Measurements from ENCODE around the gene SLC48A1. TPM values are rescaled to one million over a fixed set of nuclear protein-coding genes. Genes with fewer than 3 reads are reported as not detected.

The SLC48A1 gene
- total and polyA plus RNA-seq, 10 of the 15 experiments (the other 5 are each of a cell fraction or from before 2014, with no cell fraction given), result 1.1 to 4.9 (median 1.9) TPM

GRCh38 chr12:47822863-47823262, 49.8 kb downstream of the SLC48A1 start (continued):
- TF ChIP-seq CTCF (IDR thresholded peaks at IDR 0.05 in 2 of 3, conservative IDR thresholded peaks at IDR 0.05 in 1 of 3; ENCODE audit: control insufficient read depth in 2 of 3, extremely low read depth in 1 of 3, insufficient read depth in 1 of 3, low read depth in 3 of 3, low read length in 3 of 3), result no peak

- BruUV-seq (replicated peaks), result no TSS peak
- TF ChIP-seq CBX5 (IDR thresholded peaks at IDR 0.05; ENCODE audit: low read depth) (no peak), POLR2A (IDR thresholded peaks at IDR 0.05; ENCODE audit: low read depth, low read length) (no peak), ATF3 (IDR thresholded peaks at IDR 0.05; ENCODE audit: borderline replicate concordance, extremely low read depth, low read depth, low read length) (no peak), BCL3 (IDR thresholded peaks at IDR 0.05; ENCODE audit: borderline replicate concordance, insufficient read depth, low read depth, low read length, poor library complexity, severe bottlenecking) (no peak), ETV6 (conservative IDR thresholded peaks at IDR 0.05 in 1 of 2, IDR thresholded peaks at IDR 0.05 in 1 of 2; ENCODE audit: borderline replicate concordance in 1 of 2, low read depth in 1 of 2) (no peak), TBL1XR1 (IDR thresholded peaks at IDR 0.05; ENCODE audit: low read depth, low read length) (no peak), FOS (IDR thresholded peaks at IDR 0.05; ENCODE audit: borderline replicate concordance, extremely low read depth, insufficient read length) (no peak), MAX (IDR thresholded peaks at IDR 0.05; ENCODE audit: low read depth, low read length) (no peak), HCFC1 (IDR thresholded peaks at IDR 0.05; ENCODE audit: low read length) (no peak), NKRF (conservative IDR thresholded peaks at IDR 0.05) (no peak), HSF1 (IDR thresholded peaks at IDR 0.05; ENCODE audit: low read depth, low read length) (no peak), GABPA (IDR thresholded peaks at IDR 0.05; ENCODE audit: low read depth) (no peak), IKZF2 (IDR thresholded peaks at IDR 0.05) (no peak)
These were observed 50.5 kb downstream of the SLC48A1 start for GRCh38 chr12:47823422-47824086.

More at GRCh38 chr12:47823422-47824086, 50.5 kb downstream of the SLC48A1 start:
- Histone ChIP-seq H4K20me1 (ENCODE audit: control insufficient read depth, insufficient read depth) (no peaks in the 10 kb centered on the region), H3K79me2 (ENCODE audit: control insufficient read depth, insufficient read depth, low read length) (peaks cover 3% of the 10 kb centered on the region), H3K9ac (ENCODE audit: control insufficient read depth, insufficient read depth, low read length) (no peak overlapping the region), H2AFZ (ENCODE audit: control insufficient read depth, low read depth, low read length) (no peak overlapping the region), H3K4me1 (ENCODE audit: control insufficient read depth, insufficient read depth, low read length) (peaks cover 25% of the 10 kb centered on the region), H3K27me3 (replicated peaks in 1 of 2; ENCODE audit: control insufficient read depth in 2 of 2, insufficient read depth in 2 of 2, low read length in 1 of 2) (peaks cover 0 to 4% of the 10 kb centered on the region in 2 experiments; a peak in 3 of 4 replicates), H3K27ac (ENCODE audit: control insufficient read depth, insufficient read depth) (no peak overlapping the region), H3K9me3 (replicated peaks; ENCODE audit: control insufficient read depth, insufficient read depth, low read length) (no peaks in the 10 kb centered on the region), H3K4me2 (ENCODE audit: control insufficient read depth, insufficient read depth) (no peak overlapping the region), H3K4me3 (no peak overlapping the region), H3K36me3 (ENCODE audit: control insufficient read depth in 2 of 2, insufficient read depth in 2 of 2, low read length in 1 of 2) (no peaks in the 10 kb centered on the region)
- SMC1A ChIA-PET (ENCODE audit: uncharacterized antibody, unreplicated experiment), result interaction anchor here (1.0 to 1.9 kb wide), 3 partner anchors 9 to 15 kb away, joined by 3 to 13 read pairs (median 4); no protein-coding TSS in a partner anchor
- POLR2A ChIA-PET, result no interaction called here
- no peak for ATAC-seq
- 83% methylated on average over 5 of the region's 5 CpGs for WGBS (ENCODE audit: insufficient coverage, insufficient replicate concordance, low lambda C conversion rate, missing lambda C conversion rate)
- DNase-seq (ENCODE audit: low read depth, low spot score), result no peak
- FAIRE-seq, result no peak
- RAD21 ChIA-PET (ENCODE audit: unreplicated experiment), result no interaction called here
- in situ Hi-C loops (cut with MboI) (no loop called here), intact Hi-C loops (cut with micrococcal nuclease; ENCODE audit: unreplicated experiment) (no loop called here)
- CTCF ChIA-PET, result no interaction called here
